Ascending aorta (tissue), 2 donors: Measurements from ENCODE around the gene RHOH. TPM values are rescaled to one million over a fixed set of nuclear protein-coding genes. Genes with fewer than 3 reads are reported as not detected.
A peak's percentile ranks its signal among the peaks of the same experiment; 100 is the strongest.
"Not testable (repeated sequence)": the region's sequence is repeated elsewhere in the genome, so short reads cannot be mapped to it uniquely, and the experiment has no call there.

Source experiments
- DNase-seq, 2 donors: peaks; one replicate each; pipeline ENCODE4 v3.0.0-alpha.2; 2019; ENCODE audit warnings: low spot score in 2 of 2
- H3K27ac ChIP-seq, 2 donors: fragments of 200-600 bp; sonication (generic); one replicate each; pipeline ENCODE4 v1.5.1; 2016 to 2017; ENCODE audit warnings: mild to moderate bottlenecking in 1 of 2
- H3K27me3 ChIP-seq: fragments of 200-600 bp; sonication (generic); one replicate; pipeline ENCODE4 v1.5.1; 2017
- H3K36me3 ChIP-seq, 2 donors: fragments of 200-600 bp; sonication (generic); one replicate each; pipeline ENCODE4 v1.5.1; 2016
- H3K4me1 ChIP-seq, 2 donors: fragments of 200-600 bp; sonication (generic); one replicate each; pipeline ENCODE4 v1.5.1; 2016 to 2017; ENCODE audit warnings: mild to moderate bottlenecking in 1 of 2
- H3K4me3 ChIP-seq, 2 donors: fragments of 200-600 bp; sonication (generic); one replicate each; pipeline ENCODE4 v1.5.1; 2016 to 2017; ENCODE audit warnings: mild to moderate bottlenecking in 1 of 2
- H3K9me3 ChIP-seq, 2 donors: fragments of 200-600 bp; sonication (generic); one replicate each; pipeline ENCODE4 v1.5.1; 2016
- intact Hi-C: fragments of 100-400 bp; cut with DNase I; formaldehyde crosslinking; loops from one replicate; pipeline ENCODE4 v1.15.1; 2023
- total RNA-seq: library from RNA; depleted of rRNA; stranded (reverse); fragments of >200 nt; gene quantifications from one replicate; pipeline ENCODE4 v1.1.0, GENCODE V29; 2016
- TF ChIP-seq, protein P1 (sequence below), 3 experiments: fragments of 200-600 bp in 2 of 3; fragments of 450-650 bp in 1 of 3; sonication (generic) in 2 of 3; IDR thresholded peaks; one replicate each; pipeline ENCODE4 v1.5.1; 2016 to 2019; ENCODE audit warnings: antibody characterized with exemption in 3 of 3, mild to moderate bottlenecking in 1 of 3, moderate library complexity in 1 of 3

Gene RHOH
- not detected for total RNA-seq

- DNase-seq, result no peak
- Histone ChIP-seq H3K36me3 (no peaks in the 10 kb centered on the region), H3K4me1 (no peaks in the 10 kb centered on the region), H3K9me3 (no peaks in the 10 kb centered on the region), H3K4me3 (no peak within 1 kb of the TSS), H3K27ac (no peak within 1 kb of the TSS), H3K27me3 (no peaks in the 10 kb centered on the region)
- TF ChIP-seq, protein P1, sequence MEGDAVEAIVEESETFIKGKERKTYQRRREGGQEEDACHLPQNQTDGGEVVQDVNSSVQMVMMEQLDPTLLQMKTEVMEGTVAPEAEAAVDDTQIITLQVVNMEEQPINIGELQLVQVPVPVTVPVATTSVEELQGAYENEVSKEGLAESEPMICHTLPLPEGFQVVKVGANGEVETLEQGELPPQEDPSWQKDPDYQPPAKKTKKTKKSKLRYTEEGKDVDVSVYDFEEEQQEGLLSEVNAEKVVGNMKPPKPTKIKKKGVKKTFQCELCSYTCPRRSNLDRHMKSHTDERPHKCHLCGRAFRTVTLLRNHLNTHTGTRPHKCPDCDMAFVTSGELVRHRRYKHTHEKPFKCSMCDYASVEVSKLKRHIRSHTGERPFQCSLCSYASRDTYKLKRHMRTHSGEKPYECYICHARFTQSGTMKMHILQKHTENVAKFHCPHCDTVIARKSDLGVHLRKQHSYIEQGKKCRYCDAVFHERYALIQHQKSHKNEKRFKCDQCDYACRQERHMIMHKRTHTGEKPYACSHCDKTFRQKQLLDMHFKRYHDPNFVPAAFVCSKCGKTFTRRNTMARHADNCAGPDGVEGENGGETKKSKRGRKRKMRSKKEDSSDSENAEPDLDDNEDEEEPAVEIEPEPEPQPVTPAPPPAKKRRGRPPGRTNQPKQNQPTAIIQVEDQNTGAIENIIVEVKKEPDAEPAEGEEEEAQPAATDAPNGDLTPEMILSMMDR (IDR thresholded peaks at IDR 0.05), result no peak
- intact Hi-C loops, result no loop called here
These were observed at the start of gene RHOH for GRCh38 chr4:40196724-40197281. RHOH (plus strand) TSS chr4:40197031; CDS start chr4:40243387, 46,356 bp downstream.

DNA sequence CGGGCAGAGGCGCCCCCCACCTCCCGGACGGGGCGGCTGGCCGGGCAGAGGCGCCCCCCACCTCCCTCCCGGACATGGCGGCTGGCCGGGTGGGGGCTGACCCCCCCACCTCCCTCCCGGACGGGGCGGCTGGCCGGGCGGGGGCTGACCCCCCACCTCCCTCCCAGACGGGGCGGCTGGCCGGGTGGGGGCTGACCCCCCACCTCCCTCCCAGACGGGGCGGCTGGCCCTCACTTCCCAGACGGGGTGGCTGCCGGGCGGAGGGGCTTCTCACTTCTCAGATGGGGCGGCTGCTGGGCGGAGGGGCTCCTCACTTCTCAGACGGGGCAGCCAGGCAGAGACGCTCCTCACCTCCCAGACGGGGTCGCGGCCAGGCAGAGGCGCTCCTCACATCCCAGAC, 49.3 kb upstream of the RHOH start:
- H3K27me3 ChIP-seq, intact Hi-C loops, H3K27ac ChIP-seq, H3K9me3 ChIP-seq, H3K4me1 ChIP-seq, H3K36me3 ChIP-seq, DNase-seq, H3K4me3 ChIP-seq: not testable (repeated sequence)

DNA sequence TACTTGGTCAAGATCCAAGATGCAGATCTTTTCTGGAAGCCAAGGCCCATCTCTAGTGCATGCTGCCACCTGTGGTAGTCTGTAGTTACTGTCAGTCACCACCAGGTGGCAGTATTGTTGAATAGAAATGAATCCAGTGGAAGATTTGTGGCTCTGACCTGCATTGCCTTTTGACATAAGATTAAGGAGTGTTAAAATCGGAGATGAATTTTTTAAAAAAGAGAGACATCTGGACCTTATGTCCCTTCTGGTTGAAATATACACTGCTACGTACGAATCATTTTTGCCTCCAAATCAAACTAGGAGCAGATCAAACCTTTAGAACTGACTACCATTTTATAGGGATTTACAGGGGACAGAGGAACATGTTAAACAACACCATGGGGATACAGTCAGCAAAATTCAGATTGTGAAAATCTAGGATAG, 46.9 kb upstream of the RHOH start:
- peak in 1 of 2 donors; percentile 78 for DNase-seq
- Histone ChIP-seq H3K27ac (no peak overlapping the region), H3K27me3 (no peaks in the 10 kb centered on the region), H3K36me3 (no peaks in the 10 kb centered on the region), H3K4me3 (no peak overlapping the region), H3K4me1 (no peaks in the 10 kb centered on the region), H3K9me3 (no peaks in the 10 kb centered on the region)
- TF ChIP-seq, protein P1 (IDR thresholded peaks at IDR 0.05), result peak; percentile 65 to 75 (median 69)
- intact Hi-C loops, result loop anchor here (2.0 kb wide), 1 partner anchor 159 kb away; no protein-coding TSS in a partner anchor

- intact Hi-C loops, result loop anchor here (2.0 kb wide), 1 partner anchor 158 kb away; no protein-coding TSS in a partner anchor
These were observed 45.9 kb upstream of the RHOH start for GRCh38 chr4:40150932-40151331.

DNA sequence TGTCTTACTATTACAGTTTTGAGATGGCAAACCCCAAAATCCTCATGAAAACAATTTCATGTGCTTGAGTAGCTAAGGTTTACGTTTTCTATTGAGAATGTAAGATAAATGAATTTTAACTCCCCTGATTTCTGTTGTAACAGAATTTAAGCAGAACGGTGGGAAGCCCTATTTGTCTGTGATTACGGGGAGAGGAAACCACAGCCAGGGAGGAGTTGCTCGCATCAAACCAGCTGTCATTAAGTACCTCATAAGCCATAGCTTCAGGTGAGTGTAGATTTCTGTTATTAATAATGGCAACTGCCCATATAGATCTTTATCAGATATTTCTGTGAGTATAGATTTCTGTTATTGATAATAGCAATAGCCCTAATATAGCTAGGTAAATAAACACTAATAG, 44.2 kb upstream of the RHOH start:
- Histone ChIP-seq H3K4me1 (no peaks in the 10 kb centered on the region), H3K9me3 (no peaks in the 10 kb centered on the region), H3K27me3 (no peaks in the 10 kb centered on the region), H3K27ac (no peak overlapping the region), H3K4me3 (no peak overlapping the region), H3K36me3 (no peaks in the 10 kb centered on the region)
- TF ChIP-seq, protein P1 (IDR thresholded peaks at IDR 0.05), result no peak
- no peak for DNase-seq
- intact Hi-C loops, result no loop called here

More at GRCh38 chr4:40150932-40151331, 45.9 kb upstream of the RHOH start:
- Histone ChIP-seq H3K4me3 (no peak overlapping the region), H3K27ac (no peak overlapping the region), H3K4me1 (no peaks in the 10 kb centered on the region), H3K27me3 (no peaks in the 10 kb centered on the region), H3K36me3 (no peaks in the 10 kb centered on the region), H3K9me3 (no peaks in the 10 kb centered on the region)
- no peak for DNase-seq
- TF ChIP-seq, protein P1 (IDR thresholded peaks at IDR 0.05), result no peak

- intact Hi-C loops, result no loop called here
- DNase-seq, result no peak
- Histone ChIP-seq H3K9me3 (no peaks in the 10 kb centered on the region), H3K4me1 (no peaks in the 10 kb centered on the region), H3K36me3 (no peaks in the 10 kb centered on the region), H3K27ac (no peak overlapping the region), H3K27me3 (no peaks in the 10 kb centered on the region), H3K4me3 (no peak overlapping the region)
- TF ChIP-seq, protein P1 (IDR thresholded peaks at IDR 0.05), result no peak
These were observed 39.4 kb upstream of the RHOH start for GRCh38 chr4:40157436-40157835.
